ENCODE data around the gene WFDC1.

WFDC1 gene

DNA sequence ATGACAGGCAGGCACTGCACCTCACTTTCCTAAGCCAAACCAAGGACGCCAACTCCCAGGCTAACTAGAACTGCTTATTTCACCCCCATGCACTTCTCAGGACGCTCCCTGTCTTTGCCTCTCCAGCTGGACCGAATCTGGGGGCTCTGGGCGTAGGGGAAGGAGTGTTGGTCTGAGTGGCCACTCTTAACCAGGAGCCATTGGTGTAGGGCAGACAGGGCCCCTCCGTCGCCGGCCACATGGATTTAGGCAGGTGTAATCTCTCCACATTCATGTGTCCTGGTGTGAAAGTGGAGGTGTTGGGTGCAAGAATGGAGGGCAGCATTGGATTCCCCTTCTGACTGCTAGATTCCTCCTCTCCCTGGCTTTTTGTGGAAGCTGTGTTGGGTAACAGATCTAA is 83.4 kb downstream of the WFDC1 start:
- DNase-seq (ENCODE audit: low read depth) = no peak

DNA sequence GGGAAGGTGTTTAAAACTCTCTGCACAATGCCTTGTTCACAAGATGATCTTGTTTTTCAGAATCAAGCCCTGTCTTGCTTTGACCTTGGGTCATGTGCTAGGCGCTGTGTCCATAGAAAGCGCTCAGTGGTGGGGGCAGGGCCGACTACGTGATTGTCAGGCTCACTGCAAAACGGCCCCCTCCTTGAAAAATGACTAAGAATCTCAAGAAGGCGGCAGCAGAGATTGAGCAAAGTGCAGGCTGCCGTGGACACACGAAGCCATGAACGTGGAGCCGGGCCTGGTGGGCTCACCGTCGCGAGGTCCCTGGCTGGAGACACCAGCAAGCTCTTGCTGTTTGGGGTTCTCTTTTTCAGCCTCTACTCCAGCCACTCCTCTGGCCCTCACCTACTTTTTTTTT is 83.9 kb downstream of the WFDC1 start:
- DNase-seq (ENCODE audit: low read depth) = no peak

DNA sequence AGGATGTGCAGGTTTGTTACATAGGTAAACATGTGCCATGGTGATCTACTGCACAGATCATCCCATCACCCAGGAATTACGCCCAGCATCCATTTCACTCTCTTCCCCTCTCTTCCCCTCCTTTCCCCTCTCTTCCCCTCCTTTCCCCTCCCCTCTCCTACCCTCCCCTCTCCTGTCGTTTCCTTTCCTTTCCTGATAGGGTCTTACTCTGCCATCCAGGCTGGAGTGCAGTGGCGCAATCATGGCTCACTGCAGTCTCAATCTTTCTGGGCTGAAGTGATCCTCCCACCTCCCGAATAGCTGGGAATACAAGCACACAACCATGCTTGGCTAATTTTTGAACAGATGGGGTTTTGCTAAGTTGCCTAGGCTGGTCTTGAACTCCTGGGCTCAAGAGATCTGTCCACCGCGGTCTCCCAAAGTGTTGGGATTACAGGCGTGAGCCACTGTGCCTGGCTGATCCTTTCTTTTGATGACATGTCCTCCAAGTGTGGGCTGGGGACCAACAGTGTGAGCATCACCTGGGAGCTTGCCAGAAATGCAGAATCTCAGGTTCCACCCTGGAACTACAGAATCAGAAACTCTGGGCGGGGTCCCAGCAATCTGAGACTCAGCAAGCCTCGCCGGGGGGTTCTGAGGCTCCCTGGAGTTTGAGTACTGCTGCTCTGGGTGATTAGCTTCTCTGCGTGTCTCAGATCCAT is 84.5 kb downstream of the WFDC1 start:
- no peak for DNase-seq (ENCODE audit: low read depth)

Measured in fibroblast of gingiva (primary cell).